Glutamatergic neuron (in vitro differentiated cells): ENCODE results near the gene ZBTB46. TPM values are rescaled to one million over a fixed set of nuclear protein-coding genes. Genes with fewer than 3 reads are reported as not detected.
"Not testable (repeated sequence)": the region's sequence is repeated elsewhere in the genome, so short reads cannot be mapped to it uniquely, and the experiment has no call there.

ENCODE experiments used
- DNase-seq: peaks from one replicate; pipeline ENCODE4 v3.0.0; 2022
- H3K27ac Mint-ChIP-seq: one replicate; pipeline ENCODE4 v1.8.0; 2020; ENCODE audit warnings: mild to moderate bottlenecking, mixed read lengths, inconsistent platforms; ENCODE audit not compliant: unreplicated experiment
- H3K27me3 Mint-ChIP-seq: one replicate; pipeline ENCODE4 v1.8.0; 2020; ENCODE audit warnings: mild to moderate bottlenecking, moderate library complexity, mixed read lengths, inconsistent platforms; ENCODE audit not compliant: unreplicated experiment
- H3K36me3 Mint-ChIP-seq: one replicate; pipeline ENCODE4 v1.8.0; 2020; ENCODE audit warnings: mild to moderate bottlenecking, mixed read lengths, inconsistent platforms; ENCODE audit not compliant: unreplicated experiment
- H3K4me1 Mint-ChIP-seq: one replicate; pipeline ENCODE4 v1.8.0; 2020; ENCODE audit warnings: mild to moderate bottlenecking, low read depth, mixed read lengths, inconsistent platforms; ENCODE audit not compliant: unreplicated experiment
- H3K4me3 Mint-ChIP-seq: one replicate; pipeline ENCODE4 v1.8.0; 2020; ENCODE audit warnings: mild to moderate bottlenecking, mixed read lengths, inconsistent platforms; ENCODE audit not compliant: unreplicated experiment
- H3K9me3 Mint-ChIP-seq: one replicate; pipeline ENCODE4 v1.8.0; 2020; ENCODE audit warnings: mild to moderate bottlenecking, moderate library complexity, mixed read lengths, inconsistent platforms; ENCODE audit not compliant: unreplicated experiment
- CTCF ChIP-seq: fragments of 200-600 bp; sonication (generic); IDR thresholded peaks from one replicate; pipeline ENCODE4 v1.5.0; 2021; ENCODE audit not compliant: partially characterized antibody, unreplicated experiment
- total RNA-seq: library from RNA; stranded (reverse); fragmentation: NEBNext Ultra II Directional; extraction: Animal tissue kit (Norgen Biotek cat#: 25700); gene quantifications from one replicate; pipeline ENCODE4 v1.2.1, GENCODE V29; 2021; ENCODE audit not compliant: unreplicated experiment

The ZBTB46 gene
- total RNA-seq, 1 donor from 2014 or later: 94.4 TPM

- no peak for DNase-seq
- Mint-ChIP-seq H3K4me3 (peak overlapping the region; percentile 30), H3K27ac (peak overlapping the region; percentile 29)
Observed at GRCh38 chr20:63778034-63778752, 52.9 kb downstream of the ZBTB46 start.

DNA sequence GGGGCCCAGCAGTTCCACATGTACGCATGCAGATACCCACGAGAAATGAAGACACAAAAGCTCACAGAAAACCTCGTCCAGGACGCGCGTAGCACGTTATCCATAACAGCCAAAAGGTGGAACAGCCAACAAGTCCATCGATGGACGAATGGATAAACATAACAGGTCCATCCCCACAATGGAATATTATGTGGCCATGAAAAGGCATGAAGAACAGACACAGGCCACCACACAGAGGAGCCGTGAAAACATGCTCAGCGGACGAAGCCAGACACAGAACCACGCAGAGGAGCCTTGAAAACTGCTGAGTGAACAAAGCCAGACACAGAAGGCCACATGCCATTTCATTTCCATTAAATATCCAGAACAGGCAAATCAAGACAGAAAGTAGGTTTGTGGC is 53.5 kb downstream of the ZBTB46 start:
- H3K4me3 Mint-ChIP-seq: no peak overlapping the region
- H3K27me3 Mint-ChIP-seq: peaks cover 8% of the 10 kb centered on the region
- H3K27ac Mint-ChIP-seq: peak overlapping the region; percentile 29
- no peak for DNase-seq
- peaks cover 10% of the 10 kb centered on the region for H3K9me3 Mint-ChIP-seq
- no peak for TF ChIP-seq CTCF
- H3K36me3 Mint-ChIP-seq: peaks cover 4% of the 10 kb centered on the region
- H3K4me1 Mint-ChIP-seq: peaks cover 30% of the 10 kb centered on the region

More at GRCh38 chr20:63778034-63778752, 52.9 kb downstream of the ZBTB46 start:
- TF ChIP-seq CTCF: no peak
- peaks cover 29% of the 10 kb centered on the region for H3K4me1 Mint-ChIP-seq
- H3K9me3 Mint-ChIP-seq: peaks cover 11% of the 10 kb centered on the region
- H3K36me3 Mint-ChIP-seq: peaks cover 4% of the 10 kb centered on the region
- peaks cover 9% of the 10 kb centered on the region for H3K27me3 Mint-ChIP-seq

DNA sequence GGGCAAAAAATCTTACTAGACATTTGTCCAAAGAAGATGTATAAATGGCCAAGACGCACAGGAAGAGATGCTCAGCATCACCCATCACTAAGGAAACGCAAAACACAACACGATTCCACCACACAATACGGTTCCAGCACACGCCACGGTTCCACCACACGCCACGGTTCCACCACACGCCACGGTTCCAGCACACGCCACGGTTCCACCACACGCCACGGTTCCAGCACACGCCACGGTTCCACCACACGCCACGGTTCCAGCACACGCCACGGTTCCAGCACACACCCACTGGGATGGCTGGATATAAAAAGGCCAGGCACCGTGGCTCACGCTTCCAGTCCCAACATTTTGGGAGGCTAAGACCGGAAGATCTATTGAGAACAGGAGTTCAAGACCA is 54.2 kb downstream of the ZBTB46 start:
- DNase-seq, H3K36me3 Mint-ChIP-seq, H3K27me3 Mint-ChIP-seq, H3K4me3 Mint-ChIP-seq, H3K9me3 Mint-ChIP-seq: not testable (repeated sequence)
- Mint-ChIP-seq H3K4me1 (peaks cover 30% of the 10 kb centered on the region), H3K27ac (peak overlapping the region; percentile 36)

DNA sequence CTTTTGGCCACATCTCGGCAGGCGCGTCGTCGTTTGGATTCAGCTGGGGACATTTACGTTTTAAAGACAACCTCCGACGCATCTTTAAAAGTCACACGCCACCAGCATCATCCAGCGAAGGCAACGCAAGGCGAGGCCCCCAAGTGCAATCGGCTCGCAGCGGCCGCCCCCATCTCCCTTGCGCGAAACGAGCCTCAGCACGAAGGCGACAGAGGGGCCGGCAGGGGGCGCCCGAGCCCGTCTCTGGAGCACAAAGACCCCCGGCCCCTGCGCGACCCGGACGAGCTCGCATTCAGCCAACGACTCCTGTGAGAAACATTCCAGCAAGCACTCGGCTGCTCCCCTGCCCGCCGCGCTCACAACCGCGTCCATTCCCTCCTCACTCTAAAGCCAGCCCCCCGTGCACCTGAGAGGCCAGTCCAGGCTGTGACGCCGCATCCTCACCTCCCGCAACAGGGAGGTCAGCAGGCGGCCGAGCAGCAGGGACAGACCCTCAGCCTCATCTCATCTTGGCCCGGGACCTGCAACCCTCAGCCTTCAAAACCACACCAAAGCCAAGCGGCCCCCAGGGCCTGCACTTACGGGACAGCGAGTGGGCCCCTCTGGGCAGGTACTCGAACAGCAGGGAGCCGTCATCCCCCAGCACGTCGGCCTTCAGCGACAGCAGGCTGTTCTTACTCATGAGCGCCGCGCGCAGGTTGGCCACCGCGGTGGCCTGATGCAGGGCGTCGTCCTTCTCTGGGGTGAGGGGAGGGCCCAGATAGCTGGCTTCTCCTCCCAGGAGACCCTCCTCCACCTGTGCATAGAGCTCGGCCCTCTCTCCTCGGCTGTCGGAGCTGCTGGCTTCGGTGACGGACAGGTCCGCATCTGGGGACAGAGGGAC is 55.7 kb downstream of the ZBTB46 start:
- Mint-ChIP-seq H3K27ac (peak overlapping the region; percentile 97), H3K27me3 (peaks cover 7% of the 10 kb centered on the region), H3K4me1 (peaks cover 28% of the 10 kb centered on the region), H3K36me3 (peaks cover 4% of the 10 kb centered on the region), H3K4me3 (peak overlapping the region; percentile 84), H3K9me3 (peaks cover 8% of the 10 kb centered on the region)
- DNase-seq: peak; percentile 93
- TF ChIP-seq CTCF: peak; percentile 94

GRCh38 chr20:63774306-63774705 is 56.8 kb downstream of the ZBTB46 start:
- Mint-ChIP-seq H3K4me1 (peaks cover 35% of the 10 kb centered on the region), H3K27ac (peak overlapping the region; percentile 94), H3K36me3 (peaks cover 4% of the 10 kb centered on the region), H3K9me3 (peaks cover 16% of the 10 kb centered on the region), H3K4me3 (peak overlapping the region; percentile 81), H3K27me3 (peaks cover 7% of the 10 kb centered on the region)
- no peak for TF ChIP-seq CTCF
- no peak for DNase-seq
